ENCODE results near the gene CACNA1A. TPM values are rescaled to one million over a fixed set of nuclear protein-coding genes. Genes with fewer than 3 reads are reported as not detected.

CACNA1A gene
- polyA plus RNA-seq, 2 of the 4 experiments (the other 2 are of a cell fraction): 0.27 to 0.71 TPM

GRCh38 chr19:13163609-13164342, 342.5 kb downstream of the CACNA1A start (continued):
- peak; percentile 14; the same call in 1 of the 2 replicates for TF ChIP-seq E2F6 (IDR thresholded peaks at IDR 0.05; ENCODE audit: borderline replicate concordance, low read depth)
- TF ChIP-seq EHF (CRISPR knock-in tag; IDR thresholded peaks at IDR 0.05): no peak; the same call in 1 of the 2 replicates
- TF ChIP-seq REST (IDR thresholded peaks at IDR 0.05): no peak
- no peak; the same call in 1 of the 2 replicates for TF ChIP-seq MAX (IDR thresholded peaks at IDR 0.05)
- no peak; the same call in 1 of the 2 replicates for TF ChIP-seq PBX3 (IDR thresholded peaks at IDR 0.05)
- peak; percentile 65; the same call in 1 of the 2 replicates for TF ChIP-seq HOXB5 (CRISPR knock-in tag; IDR thresholded peaks at IDR 0.05)
- TF ChIP-seq BHLHE40 (IDR thresholded peaks at IDR 0.05; ENCODE audit: low read depth, low read length): no peak
- TF ChIP-seq ATOH8 (CRISPR knock-in tag; IDR thresholded peaks at IDR 0.05; ENCODE audit: low read depth): 0 out of 2 replicates have a peak, but pooled peaks have one; percentile 26
- no peak for TF ChIP-seq NR3C1 (IDR thresholded peaks at IDR 0.05)
- no peak for TF ChIP-seq HEYL (CRISPR knock-in tag; IDR thresholded peaks at IDR 0.05)
- TF ChIP-seq BCL3 (IDR thresholded peaks at IDR 0.05): peak; percentile 62
- TF ChIP-seq CBX8 (IDR thresholded peaks at IDR 0.05): no peak
- peak in 1 of 2 experiments; percentile 44; a peak in 2 of 4 replicates for TF ChIP-seq CEBPB (IDR thresholded peaks at IDR 0.05)
- TF ChIP-seq NPAS2 (CRISPR knock-in tag; IDR thresholded peaks at IDR 0.05; ENCODE audit: borderline replicate concordance): no peak
- no peak for TF ChIP-seq RNF2 (IDR thresholded peaks at IDR 0.05; ENCODE audit: borderline replicate concordance, low read depth)
- TF ChIP-seq GATA3 (IDR thresholded peaks at IDR 0.05; ENCODE audit: borderline replicate concordance): peak; percentile 50
- no peak for TF ChIP-seq HOXA7 (CRISPR knock-in tag; IDR thresholded peaks at IDR 0.05)
- TF ChIP-seq SREBF2 (IDR thresholded peaks at IDR 0.05): no peak
- TF ChIP-seq MYC (IDR thresholded peaks at IDR 0.05; ENCODE audit: borderline replicate concordance, low read length): no peak
- no peak for TF ChIP-seq HDAC2 (IDR thresholded peaks at IDR 0.05)
- TF ChIP-seq RAD21 (conservative IDR thresholded peaks at IDR 0.05 in 1 of 2, IDR thresholded peaks at IDR 0.05 in 1 of 2): peak; percentile 5 to 31; a peak in 1 of 5 replicates
- TF ChIP-seq FOXS1 (CRISPR knock-in tag; IDR thresholded peaks at IDR 0.05): no peak
- TF ChIP-seq HES2 (IDR thresholded peaks at IDR 0.05): no peak
- peak; percentile 19; the same call in 1 of the 2 replicates for TF ChIP-seq POLR2A (IDR thresholded peaks at IDR 0.05; ENCODE audit: low read length)
- TF ChIP-seq SMC3 (IDR thresholded peaks at IDR 0.05): peak; percentile 38; the same call in 1 of the 3 replicates
- no peak for TF ChIP-seq ESRRA (IDR thresholded peaks at IDR 0.05; ENCODE audit: borderline replicate concordance, low read length)
- no peak for TF ChIP-seq KDM5A (IDR thresholded peaks at IDR 0.05)
- peak; percentile 12; the same call in 1 of the 2 replicates for TF ChIP-seq TP53 (CRISPR knock-in tag; IDR thresholded peaks at IDR 0.05)
- no peak for TF ChIP-seq CTCF (IDR thresholded peaks at IDR 0.05)
- TF ChIP-seq RARB (CRISPR knock-in tag; IDR thresholded peaks at IDR 0.05): no peak; the same call in 1 of the 2 replicates
- TF ChIP-seq FOSL2 (IDR thresholded peaks at IDR 0.05): 0 out of 2 replicates have a peak, but pooled peaks have one; percentile 5
- peak; percentile 32 for TF ChIP-seq FOSL2 (CRISPR knock-in tag; IDR thresholded peaks at IDR 0.05)
- TF ChIP-seq ZFP36 (IDR thresholded peaks at IDR 0.05; ENCODE audit: borderline replicate concordance, partially characterized antibody): no peak
- no peak for TF ChIP-seq NFE2L2 (conservative IDR thresholded peaks at IDR 0.05; ENCODE audit: low read length)
